HepG2 (cell line): ENCODE data around the gene ATP23. TPM values are rescaled to one million over a fixed set of nuclear protein-coding genes. Genes with fewer than 3 reads are reported as not detected.

Source experiments
- HNF1B ChIP-seq: sonication (generic); formaldehyde crosslinking; IDR thresholded peaks from 2 replicates; pipeline ENCODE4 v1.5.1; 2020; ENCODE audit warnings: mild to moderate bottlenecking, moderate library complexity, missing genetic modification reagents
- MAFF ChIP-seq: IDR thresholded peaks from 2 replicates; pipeline ENCODE4 v1.6.1; 2011; ENCODE audit warnings: low read depth, low read length, improper control_type of control experiment
- NFATC3 ChIP-seq: sonication (generic); formaldehyde crosslinking; IDR thresholded peaks from 2 replicates; pipeline ENCODE4 v1.5.1; 2020; ENCODE audit warnings: mild to moderate bottlenecking, missing genetic modification reagents
- NFIC ChIP-seq: IDR thresholded peaks from 2 replicates; pipeline ENCODE4 v1.6.1; 2012; ENCODE audit warnings: mild to moderate bottlenecking, low read length, inconsistent platforms
- PHB2 ChIP-seq: fragments of 450-650 bp; IDR thresholded peaks from 2 replicates; pipeline ENCODE4 v1.6.1; 2018; ENCODE audit not compliant: partially characterized antibody
- PRDM4 ChIP-seq: sonication (generic); formaldehyde crosslinking; IDR thresholded peaks from 2 replicates; pipeline ENCODE4 v1.9.0; 2021; ENCODE audit warnings: missing genetic modification reagents, borderline replicate concordance
- RFX5 ChIP-seq: IDR thresholded peaks from 2 replicates; pipeline ENCODE4 v1.6.1; 2011; ENCODE audit warnings: low read depth, low read length, improper control_type of control experiment
- SMARCE1 ChIP-seq: fragments of 450-650 bp; IDR thresholded peaks from 2 replicates; pipeline ENCODE4 v1.6.1; 2017; ENCODE audit warnings: borderline replicate concordance
- SOX6 ChIP-seq, 2 experiments: fragments of 450-650 bp in 1 of 2; sonication (generic) in 1 of 2; formaldehyde crosslinking in 1 of 2; IDR thresholded peaks; 2 replicates each; pipeline versions ENCODE4 v1.4.0 to v1.6.1; 2017 to 2020; ENCODE audit warnings: antibody characterized with exemption in 1 of 2, mild to moderate bottlenecking in 1 of 2, missing genetic modification reagents in 1 of 2
- TCF12 ChIP-seq, 2 experiments: fragments of 450-650 bp in 1 of 2; sonication (generic) in 1 of 2; formaldehyde crosslinking in 1 of 2; IDR thresholded peaks; 2 replicates each; pipeline versions ENCODE4 v1.6.1 to v1.8.0; 2017 to 2022; ENCODE audit warnings: antibody characterized with exemption in 1 of 2, mild to moderate bottlenecking in 1 of 2, missing genetic modification reagents in 1 of 2, moderate library complexity in 1 of 2
- ZBTB3 ChIP-seq: sonication (generic); formaldehyde crosslinking; IDR thresholded peaks from 2 replicates; pipeline ENCODE4 v1.4.0; 2020; ENCODE audit warnings: low read depth, mild to moderate bottlenecking, moderate library complexity, missing genetic modification reagents, borderline replicate concordance
- ZBTB7A ChIP-seq: sonication (generic); formaldehyde crosslinking; IDR thresholded peaks from 2 replicates; pipeline ENCODE4 v1.8.0; 2022; ENCODE audit warnings: mild to moderate bottlenecking, missing genetic modification reagents
- ZBTB7B ChIP-seq: sonication (generic); formaldehyde crosslinking; IDR thresholded peaks from 2 replicates; pipeline ENCODE4 v1.4.0; 2020; ENCODE audit warnings: missing genetic modification reagents
- ZNF749 ChIP-seq: sonication (generic); formaldehyde crosslinking; IDR thresholded peaks from 2 replicates; pipeline ENCODE4 v1.8.0; 2022; ENCODE audit warnings: mild to moderate bottlenecking, missing genetic modification reagents, moderate library complexity, borderline replicate concordance
- polyA plus RNA-seq, 8 experiments: library from polyadenylated mRNA; depleted of rRNA in 3 of 8; stranded (reverse) in 7 of 8; unstranded in 1 of 8; fragments of >200 nt; fragmentation: Illumina TruSeq in 4 of 8; extraction: Trizol in 4 of 8; gene quantifications; 2 replicates each; pipeline versions ENCODE4 v1.2.1 to v1.2.3, GENCODE V29; 2011 to 2016; ENCODE audit warnings: low read depth in 4 of 8, missing spikeins in 1 of 8, mixed read lengths in 1 of 8; ENCODE audit not compliant: insufficient read depth in 1 of 8
- total RNA-seq, 5 experiments: library from RNA; depleted of rRNA; stranded (reverse); fragments of >200 nt; fragmentation: Illumina TruSeq; extraction: Trizol; gene quantifications; 2 replicates each; pipeline ENCODE4 v1.2.3, GENCODE V29; 2016; ENCODE audit warnings: low read depth in 1 of 5
- TF ChIP-seq, protein P1 (sequence below): sonication (generic); formaldehyde crosslinking; conservative IDR thresholded peaks from 2 replicates; pipeline ENCODE4 v1.4.0; 2020; ENCODE audit warnings: missing genetic modification reagents
- TF ChIP-seq, protein P2 (sequence below): IDR thresholded peaks from 2 replicates; pipeline ENCODE4 v1.6.1; 2016; ENCODE audit warnings: missing compliant biosample characterization, missing genetic modification reagents, borderline replicate concordance
- TF ChIP-seq, protein P3 (sequence below): sonication (generic); formaldehyde crosslinking; IDR thresholded peaks from 2 replicates; pipeline ENCODE4 v1.4.0; 2020; ENCODE audit warnings: low read depth, mild to moderate bottlenecking, missing genetic modification reagents

The ATP23 gene
- total and polyA plus RNA-seq, 2 of the 13 experiments (the other 11 are each of a cell fraction or from before 2014, with no cell fraction given), result 12.1 to 14.7 TPM

- TF ChIP-seq SOX6 (IDR thresholded peaks at IDR 0.05) (no peak), SOX6 (CRISPR knock-in tag; IDR thresholded peaks at IDR 0.05) (peak; percentile 67), ZBTB7A (CRISPR knock-in tag) (no peak), ZBTB7B (CRISPR knock-in tag) (no peak), RFX5 (no peak), SMARCE1 (no peak), NFATC3 (CRISPR knock-in tag) (no peak), ZNF749 (CRISPR knock-in tag) (no peak), MAFF (no peak), NFIC (no peak), HNF1B (CRISPR knock-in tag) (0 out of 2 replicates have a peak, but pooled peaks have one; percentile 50), ZBTB3 (no peak), TCF12 (IDR thresholded peaks at IDR 0.05) (no peak), TCF12 (CRISPR knock-in tag; IDR thresholded peaks at IDR 0.05) (no peak), PHB2 (no peak), PRDM4 (CRISPR knock-in tag) (no peak)
- TF ChIP-seq, protein P1, sequence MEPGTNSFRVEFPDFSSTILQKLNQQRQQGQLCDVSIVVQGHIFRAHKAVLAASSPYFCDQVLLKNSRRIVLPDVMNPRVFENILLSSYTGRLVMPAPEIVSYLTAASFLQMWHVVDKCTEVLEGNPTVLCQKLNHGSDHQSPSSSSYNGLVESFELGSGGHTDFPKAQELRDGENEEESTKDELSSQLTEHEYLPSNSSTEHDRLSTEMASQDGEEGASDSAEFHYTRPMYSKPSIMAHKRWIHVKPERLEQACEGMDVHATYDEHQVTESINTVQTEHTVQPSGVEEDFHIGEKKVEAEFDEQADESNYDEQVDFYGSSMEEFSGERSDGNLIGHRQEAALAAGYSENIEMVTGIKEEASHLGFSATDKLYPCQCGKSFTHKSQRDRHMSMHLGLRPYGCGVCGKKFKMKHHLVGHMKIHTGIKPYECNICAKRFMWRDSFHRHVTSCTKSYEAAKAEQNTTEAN, result no peak
- TF ChIP-seq, protein P2, sequence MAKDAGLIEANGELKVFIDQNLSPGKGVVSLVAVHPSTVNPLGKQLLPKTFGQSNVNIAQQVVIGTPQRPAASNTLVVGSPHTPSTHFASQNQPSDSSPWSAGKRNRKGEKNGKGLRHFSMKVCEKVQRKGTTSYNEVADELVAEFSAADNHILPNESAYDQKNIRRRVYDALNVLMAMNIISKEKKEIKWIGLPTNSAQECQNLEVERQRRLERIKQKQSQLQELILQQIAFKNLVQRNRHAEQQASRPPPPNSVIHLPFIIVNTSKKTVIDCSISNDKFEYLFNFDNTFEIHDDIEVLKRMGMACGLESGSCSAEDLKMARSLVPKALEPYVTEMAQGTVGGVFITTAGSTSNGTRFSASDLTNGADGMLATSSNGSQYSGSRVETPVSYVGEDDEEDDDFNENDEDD, result peak; percentile 94
- TF ChIP-seq, protein P3, sequence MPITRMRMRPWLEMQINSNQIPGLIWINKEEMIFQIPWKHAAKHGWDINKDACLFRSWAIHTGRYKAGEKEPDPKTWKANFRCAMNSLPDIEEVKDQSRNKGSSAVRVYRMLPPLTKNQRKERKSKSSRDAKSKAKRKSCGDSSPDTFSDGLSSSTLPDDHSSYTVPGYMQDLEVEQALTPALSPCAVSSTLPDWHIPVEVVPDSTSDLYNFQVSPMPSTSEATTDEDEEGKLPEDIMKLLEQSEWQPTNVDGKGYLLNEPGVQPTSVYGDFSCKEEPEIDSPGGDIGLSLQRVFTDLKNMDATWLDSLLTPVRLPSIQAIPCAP, result no peak
Measured at GRCh38 chr12:57904848-57905811, 36.2 kb upstream of the ATP23 start (continued).
